Peyer's patch (tissue), 4 donors: ENCODE results near the gene MTF1.

ENCODE experiments used
- POLR2A ChIP-seq, 2 donors: fragments of 450-650 bp; IDR thresholded peaks; one replicate each; pipeline ENCODE4 v1.5.1; 2017; ENCODE audit warnings: antibody characterized with exemption in 2 of 2, mild to moderate bottlenecking in 2 of 2, moderate library complexity in 2 of 2
- TF ChIP-seq, protein P1 (sequence below), 6 experiments: fragments of 450-650 bp in 4 of 6; fragments of 200-600 bp in 2 of 6; sonication (generic) in 1 of 6; IDR thresholded peaks; one replicate each; pipeline ENCODE4 v1.5.1; 2017 to 2019; ENCODE audit warnings: antibody characterized with exemption in 6 of 6, mild to moderate bottlenecking in 3 of 6, moderate library complexity in 1 of 6

DNA sequence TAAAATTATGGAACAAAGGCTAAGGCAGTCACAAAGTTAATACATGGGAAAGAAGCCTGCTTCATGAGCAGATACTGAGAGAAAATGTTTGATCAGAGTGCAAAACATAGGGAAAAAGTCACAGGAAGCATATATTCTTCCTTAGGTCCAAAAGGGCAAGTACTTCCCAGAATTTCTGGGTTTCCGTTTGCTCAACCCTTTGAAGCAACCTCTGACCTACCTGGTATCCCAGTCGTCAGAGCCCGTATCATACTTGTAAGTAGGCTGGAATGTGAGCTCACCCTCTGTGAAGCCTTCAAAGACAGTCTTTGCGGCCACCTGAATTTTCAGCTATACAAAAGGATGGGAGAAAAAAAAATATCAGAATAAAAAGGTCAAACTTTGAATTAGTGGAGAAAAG, 20.5 kb upstream of the MTF1 start:
- TF ChIP-seq, protein P1, sequence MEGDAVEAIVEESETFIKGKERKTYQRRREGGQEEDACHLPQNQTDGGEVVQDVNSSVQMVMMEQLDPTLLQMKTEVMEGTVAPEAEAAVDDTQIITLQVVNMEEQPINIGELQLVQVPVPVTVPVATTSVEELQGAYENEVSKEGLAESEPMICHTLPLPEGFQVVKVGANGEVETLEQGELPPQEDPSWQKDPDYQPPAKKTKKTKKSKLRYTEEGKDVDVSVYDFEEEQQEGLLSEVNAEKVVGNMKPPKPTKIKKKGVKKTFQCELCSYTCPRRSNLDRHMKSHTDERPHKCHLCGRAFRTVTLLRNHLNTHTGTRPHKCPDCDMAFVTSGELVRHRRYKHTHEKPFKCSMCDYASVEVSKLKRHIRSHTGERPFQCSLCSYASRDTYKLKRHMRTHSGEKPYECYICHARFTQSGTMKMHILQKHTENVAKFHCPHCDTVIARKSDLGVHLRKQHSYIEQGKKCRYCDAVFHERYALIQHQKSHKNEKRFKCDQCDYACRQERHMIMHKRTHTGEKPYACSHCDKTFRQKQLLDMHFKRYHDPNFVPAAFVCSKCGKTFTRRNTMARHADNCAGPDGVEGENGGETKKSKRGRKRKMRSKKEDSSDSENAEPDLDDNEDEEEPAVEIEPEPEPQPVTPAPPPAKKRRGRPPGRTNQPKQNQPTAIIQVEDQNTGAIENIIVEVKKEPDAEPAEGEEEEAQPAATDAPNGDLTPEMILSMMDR (IDR thresholded peaks at IDR 0.05), result no peak
- TF ChIP-seq POLR2A (IDR thresholded peaks at IDR 0.05), result no peak
